Measurements from ENCODE around the gene KRT77.

KRT77 gene

DNA sequence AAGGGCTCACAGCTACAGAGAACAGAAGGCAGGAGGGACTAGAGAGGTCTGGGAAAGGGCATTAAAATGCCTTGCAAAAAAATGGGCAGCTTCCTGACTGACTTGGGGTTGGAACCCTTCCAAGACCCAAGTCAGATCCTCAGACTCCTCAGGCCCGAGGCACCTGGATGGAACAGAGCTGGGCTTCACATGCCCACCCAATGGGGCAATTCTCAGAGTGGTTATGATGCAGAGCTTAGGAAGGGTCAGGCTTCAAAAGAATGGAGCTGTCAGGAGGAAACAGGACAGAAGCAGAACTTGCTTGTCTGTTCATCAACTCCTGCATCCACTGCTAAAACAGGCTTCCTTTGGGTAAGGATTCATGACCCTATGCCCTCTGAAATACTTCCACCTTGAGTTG lies 13.4 kb downstream of the KRT77 start:
- no peak overlapping the region for H3K9ac ChIP-seq (ENCODE audit: low read length)
- peaks cover 16% of the 10 kb centered on the region for H3K4me1 ChIP-seq (ENCODE audit: control insufficient read depth, insufficient read depth, low read length)
- no peaks in the 10 kb centered on the region for H3K36me3 ChIP-seq (ENCODE audit: control insufficient read depth, insufficient read depth, low read length)
- H3K27me3 ChIP-seq (ENCODE audit: control insufficient read depth, insufficient read depth, low read length) = peaks cover 37% of the 10 kb centered on the region
- H3K9me3 ChIP-seq (ENCODE audit: control insufficient read depth, low read length) = no peaks in the 10 kb centered on the region
- H3K4me3 ChIP-seq (ENCODE audit: low read length) = no peak overlapping the region

DNA sequence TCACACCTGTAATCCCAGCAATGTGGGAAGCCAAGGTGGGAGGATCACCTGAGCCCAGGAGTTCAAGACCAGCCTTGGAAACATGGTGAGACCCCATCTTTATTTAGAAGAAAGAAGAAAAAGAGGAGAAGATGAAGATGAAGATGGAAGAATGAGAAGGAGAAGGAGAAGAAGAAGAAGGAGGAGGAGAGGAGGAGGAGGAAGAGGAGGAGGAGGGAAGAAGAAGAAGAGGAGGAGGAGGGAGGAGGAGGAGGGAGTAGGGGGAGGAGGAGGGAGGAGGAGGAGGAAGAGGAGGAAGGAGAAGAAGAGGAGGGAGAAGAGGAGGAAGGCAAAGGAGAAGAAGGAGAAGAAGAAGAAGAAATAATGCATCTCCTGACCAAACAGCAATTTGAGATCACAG lies 14.1 kb downstream of the KRT77 start:
- peaks cover 37% of the 10 kb centered on the region for H3K27me3 ChIP-seq (ENCODE audit: control insufficient read depth, insufficient read depth, low read length)
- H3K4me3 ChIP-seq (ENCODE audit: low read length) = no peak overlapping the region
- no peaks in the 10 kb centered on the region for H3K9me3 ChIP-seq (ENCODE audit: control insufficient read depth, low read length)
- H3K9ac ChIP-seq (ENCODE audit: low read length) = no peak overlapping the region
- no peaks in the 10 kb centered on the region for H3K36me3 ChIP-seq (ENCODE audit: control insufficient read depth, insufficient read depth, low read length)
- H3K4me1 ChIP-seq (ENCODE audit: control insufficient read depth, insufficient read depth, low read length) = peaks cover 16% of the 10 kb centered on the region

DNA sequence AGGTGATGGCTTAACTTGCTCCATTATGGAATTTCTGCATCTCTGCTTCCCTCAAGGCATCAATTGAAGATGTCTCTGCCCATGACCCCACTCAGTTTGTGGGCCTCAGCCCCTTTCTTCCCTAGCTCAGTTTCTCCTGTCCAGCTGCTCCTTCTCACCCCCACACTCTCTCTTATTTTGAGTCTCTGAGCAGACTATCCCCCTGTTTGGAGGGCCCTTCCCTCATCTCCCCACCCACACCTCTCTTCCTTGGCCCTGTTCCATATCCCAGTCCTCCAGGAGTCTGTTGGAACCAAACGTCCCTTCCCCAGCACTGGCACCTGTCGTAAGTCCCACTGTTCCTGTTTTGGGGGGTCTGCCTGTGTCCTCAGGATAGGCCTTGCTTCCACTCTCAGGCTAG lies 14.8 kb downstream of the KRT77 start:
- Histone ChIP-seq H3K9ac (ENCODE audit: low read length) (no peak overlapping the region), H3K9me3 (ENCODE audit: control insufficient read depth, low read length) (no peaks in the 10 kb centered on the region), H3K36me3 (ENCODE audit: control insufficient read depth, insufficient read depth, low read length) (no peaks in the 10 kb centered on the region), H3K4me3 (ENCODE audit: low read length) (no peak overlapping the region), H3K4me1 (ENCODE audit: control insufficient read depth, insufficient read depth, low read length) (peaks cover 16% of the 10 kb centered on the region), H3K27me3 (ENCODE audit: control insufficient read depth, insufficient read depth, low read length) (peaks cover 37% of the 10 kb centered on the region)

DNA sequence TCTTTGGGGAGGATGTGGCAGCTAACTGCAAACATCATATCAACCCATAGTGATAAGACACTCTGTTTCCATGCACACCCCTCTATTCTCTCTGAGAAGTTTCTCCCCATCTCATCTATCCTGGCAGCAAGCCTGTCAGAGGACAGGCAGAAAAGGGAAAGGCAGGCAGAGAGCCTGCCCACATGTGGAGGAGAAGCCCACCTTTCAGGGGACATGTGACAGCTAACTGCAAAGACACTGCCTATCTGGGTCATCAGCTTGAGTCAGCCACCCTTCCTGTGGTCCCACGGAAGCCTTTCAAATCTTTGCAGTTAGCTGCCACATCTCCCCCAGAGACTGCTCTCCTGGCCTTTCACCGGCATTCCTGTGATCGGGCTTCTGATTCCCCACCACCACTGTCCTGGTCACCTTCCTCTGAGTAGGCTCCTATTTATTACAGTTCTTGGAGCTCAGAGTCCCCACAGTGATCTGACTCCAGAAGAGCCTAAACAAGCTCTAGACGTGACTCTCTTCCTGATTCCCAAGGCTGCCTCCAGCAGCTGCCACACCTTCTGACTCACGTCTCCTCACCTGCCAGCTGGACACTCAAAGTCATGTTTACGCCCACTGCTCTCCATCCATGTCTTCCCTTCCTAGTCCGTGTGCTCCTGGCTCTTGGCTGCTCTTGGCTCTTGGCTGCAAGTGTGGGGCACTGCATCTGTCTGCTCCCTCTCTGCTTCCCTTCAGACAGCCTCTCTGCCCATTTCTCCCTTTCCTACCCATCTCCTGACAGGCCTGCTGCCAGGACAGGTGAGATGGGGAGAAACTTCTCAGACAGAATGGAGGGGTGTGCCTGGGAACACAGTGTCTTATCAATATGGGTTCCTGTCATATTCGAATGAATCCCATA lies 15.6 kb downstream of the KRT77 start:
- Histone ChIP-seq H3K4me1 (ENCODE audit: control insufficient read depth, insufficient read depth, low read length) (peaks cover 16% of the 10 kb centered on the region), H3K4me3 (ENCODE audit: low read length) (no peak overlapping the region), H3K36me3 (ENCODE audit: control insufficient read depth, insufficient read depth, low read length) (no peaks in the 10 kb centered on the region), H3K9ac (ENCODE audit: low read length) (no peak overlapping the region), H3K9me3 (ENCODE audit: control insufficient read depth, low read length) (no peaks in the 10 kb centered on the region), H3K27me3 (ENCODE audit: control insufficient read depth, insufficient read depth, low read length) (peaks cover 37% of the 10 kb centered on the region)

DNA sequence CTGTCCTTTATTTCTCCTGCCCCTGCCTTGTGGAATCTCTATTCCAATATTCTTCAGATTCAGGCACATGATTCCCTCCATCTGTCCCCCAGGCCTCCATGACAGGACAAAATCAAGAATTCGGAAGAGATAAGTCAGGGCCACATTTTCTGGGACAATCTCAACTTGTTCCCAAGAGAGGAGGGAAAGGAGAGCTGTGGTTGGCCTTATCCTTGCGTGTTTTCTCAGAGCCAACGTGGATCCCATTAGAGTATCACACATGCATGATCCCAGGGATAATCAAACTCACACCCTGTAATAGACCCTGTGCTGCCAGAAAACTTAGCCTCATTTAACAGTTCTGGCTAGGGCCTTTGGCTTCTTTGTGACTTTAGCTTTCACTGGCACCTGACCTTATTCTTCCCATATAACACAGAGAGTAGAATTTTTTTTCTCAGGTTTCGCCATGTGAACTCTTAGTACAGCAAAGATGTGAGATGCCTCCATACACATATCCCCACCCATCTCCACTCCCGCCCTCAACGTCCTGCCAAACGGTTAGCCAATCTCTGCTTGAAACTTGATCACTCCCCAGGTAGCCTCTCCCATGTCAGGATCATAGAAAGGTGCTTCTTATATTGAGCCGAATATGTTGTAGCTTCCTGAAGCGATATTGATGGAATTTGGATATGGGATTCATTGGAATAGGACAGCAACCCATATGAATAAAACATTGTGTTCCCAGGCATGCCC lies 16.4 kb downstream of the KRT77 start:
- Histone ChIP-seq H3K4me1 (ENCODE audit: control insufficient read depth, insufficient read depth, low read length) (peaks cover 16% of the 10 kb centered on the region), H3K9me3 (ENCODE audit: control insufficient read depth, low read length) (no peaks in the 10 kb centered on the region), H3K27me3 (ENCODE audit: control insufficient read depth, insufficient read depth, low read length) (peaks cover 34% of the 10 kb centered on the region), H3K4me3 (ENCODE audit: low read length) (no peak overlapping the region), H3K36me3 (ENCODE audit: control insufficient read depth, insufficient read depth, low read length) (no peaks in the 10 kb centered on the region), H3K9ac (ENCODE audit: low read length) (no peak overlapping the region)

DNA sequence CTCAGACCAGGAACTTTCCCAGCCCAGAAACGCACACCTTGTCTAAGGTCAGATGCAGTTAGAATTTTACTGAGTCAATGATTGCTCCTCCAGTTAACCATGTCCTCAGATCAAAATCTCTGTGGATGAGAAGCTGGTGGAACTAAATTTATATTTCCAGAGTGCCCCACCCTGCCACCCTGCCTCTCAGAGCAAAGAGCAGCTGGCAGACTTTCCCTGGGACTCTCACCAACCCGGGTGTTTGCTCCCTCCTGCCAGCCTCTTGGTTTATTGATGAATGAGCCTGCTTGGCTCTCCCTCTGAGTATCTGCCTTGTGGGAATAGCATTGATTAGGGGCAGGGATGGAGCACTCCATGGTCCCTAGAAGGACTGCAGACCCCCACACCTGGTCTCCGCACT lies 17.3 kb downstream of the KRT77 start:
- Histone ChIP-seq H3K9ac (ENCODE audit: low read length) (no peak overlapping the region), H3K27me3 (ENCODE audit: control insufficient read depth, insufficient read depth, low read length) (peaks cover 25% of the 10 kb centered on the region)

DNA sequence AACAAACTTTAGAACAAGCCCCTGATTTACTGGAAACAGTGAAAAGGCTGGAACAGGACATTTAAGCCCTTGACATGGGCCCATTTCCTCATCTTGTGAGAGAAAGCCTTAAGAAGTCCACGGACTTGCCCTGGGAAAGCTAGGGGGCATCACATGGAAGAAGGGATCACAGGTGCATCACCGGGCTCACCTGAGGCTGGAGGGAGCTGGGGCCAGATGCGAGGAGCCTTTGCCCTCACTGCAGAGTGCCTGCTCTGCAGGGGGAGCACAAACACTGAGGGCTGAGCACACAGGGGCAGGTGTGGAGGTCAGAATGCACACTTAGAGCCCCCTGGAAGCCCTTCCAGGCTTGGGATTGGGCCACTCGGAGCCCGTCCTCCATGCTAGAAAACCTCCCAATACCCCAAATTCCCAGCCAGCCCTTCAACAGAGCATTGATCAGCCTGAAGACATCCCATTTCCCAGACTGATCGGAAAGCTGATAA lies 17.9 kb downstream of the KRT77 start:
- Histone ChIP-seq H3K4me3 (ENCODE audit: low read length) (no peak overlapping the region), H3K36me3 (ENCODE audit: control insufficient read depth, insufficient read depth, low read length) (no peaks in the 10 kb centered on the region), H3K27me3 (ENCODE audit: control insufficient read depth, insufficient read depth, low read length) (peaks cover 19% of the 10 kb centered on the region), H3K4me1 (ENCODE audit: control insufficient read depth, insufficient read depth, low read length) (peaks cover 6% of the 10 kb centered on the region), H3K9me3 (ENCODE audit: control insufficient read depth, low read length) (no peaks in the 10 kb centered on the region), H3K9ac (ENCODE audit: low read length) (no peak overlapping the region)

More for the DNA sequence above, 17.3 kb downstream of the KRT77 start:
- Histone ChIP-seq H3K9me3 (ENCODE audit: control insufficient read depth, low read length) (no peaks in the 10 kb centered on the region), H3K4me1 (ENCODE audit: control insufficient read depth, insufficient read depth, low read length) (peaks cover 12% of the 10 kb centered on the region), H3K36me3 (ENCODE audit: control insufficient read depth, insufficient read depth, low read length) (no peaks in the 10 kb centered on the region), H3K4me3 (ENCODE audit: low read length) (no peak overlapping the region)

DNA sequence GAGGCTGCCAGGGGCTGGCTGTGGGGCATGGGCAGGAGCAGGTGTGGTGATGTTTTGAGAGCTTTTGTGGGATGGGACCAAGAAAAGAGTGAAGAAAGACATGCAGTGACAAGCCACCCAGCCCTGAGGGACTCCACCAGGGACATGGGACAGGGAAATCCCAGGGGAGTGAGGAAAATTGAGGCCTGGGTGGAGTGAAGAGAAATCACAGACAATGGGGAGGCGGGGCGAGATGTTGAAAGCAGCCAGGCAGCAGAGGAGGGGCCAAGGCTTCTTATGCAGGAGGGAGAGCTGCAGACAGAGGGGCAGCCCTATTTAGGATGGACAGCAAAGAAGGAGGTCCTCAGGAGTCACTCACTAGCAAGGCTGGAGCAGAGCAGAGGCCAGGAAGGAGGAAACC lies 18.9 kb downstream of the KRT77 start:
- H3K27me3 ChIP-seq (ENCODE audit: control insufficient read depth, insufficient read depth, low read length) = peaks cover 10% of the 10 kb centered on the region
- H3K9me3 ChIP-seq (ENCODE audit: control insufficient read depth, low read length) = no peaks in the 10 kb centered on the region
- no peaks in the 10 kb centered on the region for H3K36me3 ChIP-seq (ENCODE audit: control insufficient read depth, insufficient read depth, low read length)
- H3K4me1 ChIP-seq (ENCODE audit: control insufficient read depth, insufficient read depth, low read length) = peaks cover 6% of the 10 kb centered on the region
- H3K4me3 ChIP-seq (ENCODE audit: low read length) = no peak overlapping the region
- no peak overlapping the region for H3K9ac ChIP-seq (ENCODE audit: low read length)

DNA sequence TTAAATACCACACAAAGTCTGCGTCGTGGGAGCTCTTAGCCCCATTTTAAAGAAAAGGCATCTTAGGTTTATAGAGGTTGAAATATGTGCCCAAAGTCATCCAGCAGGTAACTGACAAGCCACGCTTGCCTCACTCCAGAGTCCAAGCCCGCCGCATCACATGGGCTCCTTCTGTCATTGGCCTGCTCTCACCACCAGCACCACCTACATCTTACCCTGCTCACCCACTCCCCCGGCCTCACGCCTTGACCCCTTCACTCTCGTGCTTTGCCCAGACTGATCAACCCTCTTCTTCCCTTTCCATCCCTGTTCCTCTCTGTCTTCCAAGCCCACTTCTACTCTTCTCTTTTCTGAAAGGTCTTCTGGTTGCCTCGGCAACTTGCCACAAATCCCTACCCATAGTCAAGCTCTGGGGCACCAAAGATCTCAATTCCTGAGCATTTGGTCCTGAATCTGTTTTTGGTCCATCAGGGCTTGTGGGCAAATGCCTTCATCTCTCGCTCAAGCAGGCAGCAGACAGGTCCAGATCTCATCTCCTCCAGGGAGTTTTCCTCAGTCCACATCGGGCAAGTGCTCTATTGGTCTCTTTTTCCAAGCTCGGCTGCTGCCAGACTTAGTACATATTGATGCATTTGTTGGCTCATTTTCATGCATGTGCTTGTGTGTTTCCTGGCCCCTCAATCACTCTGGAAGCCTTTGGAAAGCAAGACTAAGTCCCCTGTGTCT lies 19.6 kb downstream of the KRT77 start:
- no peaks in the 10 kb centered on the region for H3K9me3 ChIP-seq (ENCODE audit: control insufficient read depth, low read length)
- H3K36me3 ChIP-seq (ENCODE audit: control insufficient read depth, insufficient read depth, low read length) = no peaks in the 10 kb centered on the region
- H3K9ac ChIP-seq (ENCODE audit: low read length) = no peak overlapping the region
- H3K4me1 ChIP-seq (ENCODE audit: control insufficient read depth, insufficient read depth, low read length) = peaks cover 6% of the 10 kb centered on the region
- H3K4me3 ChIP-seq (ENCODE audit: low read length) = no peak overlapping the region
- H3K27me3 ChIP-seq (ENCODE audit: control insufficient read depth, insufficient read depth, low read length) = peaks cover 9% of the 10 kb centered on the region

DNA sequence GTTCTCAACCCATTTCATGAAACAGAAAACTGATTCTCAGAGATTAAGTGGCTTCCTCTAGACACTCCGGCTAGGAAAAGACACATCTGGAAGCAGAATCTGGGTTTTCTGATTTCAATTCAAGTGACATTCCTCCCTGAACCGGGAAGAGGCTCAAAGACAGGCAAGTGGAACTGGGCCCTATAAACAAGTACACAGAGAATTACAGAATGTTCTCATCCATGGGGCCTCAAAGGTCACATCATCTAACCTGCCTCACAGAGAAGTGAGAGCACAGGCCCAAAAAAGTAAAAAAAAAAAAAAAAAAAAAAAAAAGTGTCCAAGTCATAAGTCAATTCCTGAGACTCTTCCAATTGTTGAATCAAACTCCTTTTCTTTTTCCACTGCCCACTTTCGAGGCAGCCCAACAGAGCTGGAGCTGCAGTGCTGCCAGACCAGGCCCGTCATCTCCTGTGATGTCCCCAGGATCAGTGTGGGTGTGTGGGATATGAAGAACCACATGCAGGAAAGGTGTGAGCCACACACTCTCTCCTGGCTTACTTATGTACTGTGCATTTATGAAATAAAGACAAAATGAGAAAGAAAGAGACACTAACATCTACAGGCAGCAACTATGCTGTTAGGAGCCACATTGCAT lies 20.3 kb downstream of the KRT77 start:
- H3K4me3 ChIP-seq (ENCODE audit: low read length) = no peak overlapping the region
- H3K9me3 ChIP-seq (ENCODE audit: control insufficient read depth, low read length) = no peaks in the 10 kb centered on the region
- H3K9ac ChIP-seq (ENCODE audit: low read length) = no peak overlapping the region
- H3K4me1 ChIP-seq (ENCODE audit: control insufficient read depth, insufficient read depth, low read length) = peaks cover 6% of the 10 kb centered on the region
- H3K27me3 ChIP-seq (ENCODE audit: control insufficient read depth, insufficient read depth, low read length) = peaks cover 2% of the 10 kb centered on the region
- no peaks in the 10 kb centered on the region for H3K36me3 ChIP-seq (ENCODE audit: control insufficient read depth, insufficient read depth, low read length)

DNA sequence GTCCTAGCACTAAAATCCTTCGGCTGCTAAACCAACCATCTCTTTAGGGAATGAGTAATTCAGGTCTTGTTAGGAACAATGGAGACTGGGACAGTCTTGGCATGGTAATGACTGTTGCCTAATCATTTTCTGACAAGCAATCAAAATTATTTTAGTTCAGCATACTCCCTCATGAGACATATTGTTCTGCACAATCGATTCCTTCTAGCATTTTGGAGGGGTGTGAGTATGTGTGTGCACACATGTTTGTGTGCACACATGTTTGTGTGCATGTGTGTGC lies 21.0 kb downstream of the KRT77 start:
- no peaks in the 10 kb centered on the region for H3K9me3 ChIP-seq (ENCODE audit: control insufficient read depth, low read length)
- no peak overlapping the region for H3K9ac ChIP-seq (ENCODE audit: low read length)

More for the DNA sequence above, 21.0 kb downstream of the KRT77 start:
- Histone ChIP-seq H3K36me3 (ENCODE audit: control insufficient read depth, insufficient read depth, low read length) (no peaks in the 10 kb centered on the region), H3K4me3 (ENCODE audit: low read length) (no peak overlapping the region), H3K27me3 (ENCODE audit: control insufficient read depth, insufficient read depth, low read length) (no peaks in the 10 kb centered on the region), H3K4me1 (ENCODE audit: control insufficient read depth, insufficient read depth, low read length) (peaks cover under 1% of the 10 kb centered on the region)

All from mucosa of stomach (tissue), 1 donor.